HG02938 (cell line): ENCODE measurements around the gene DYNLT1.
"Not testable (repeated sequence)": the region's sequence is repeated elsewhere in the genome, so short reads cannot be mapped to it uniquely, and the experiment has no call there.

Source experiments
- ATAC-seq: cut with Tn5 transposase; IDR thresholded peaks from one replicate; pipeline ENCODE4 v1.9.1; 2021; ENCODE audit warnings: mild to moderate bottlenecking, moderate library complexity; ENCODE audit not compliant: unreplicated experiment

Gene DYNLT1

GRCh38 chr6:158644231-158645063 lies at the start of gene DYNLT1:
DYNLT1 (minus strand) TSS chr6:158644743; CDS start chr6:158644708, 35 bp downstream.
- peak; percentile 45 for ATAC-seq

GRCh38 chr6:158688860-158689259 lies 44.3 kb upstream of the DYNLT1 start:
- ATAC-seq: no peak

- no peak for ATAC-seq
These were observed 43.0 kb upstream of the DYNLT1 start for GRCh38 chr6:158687506-158687905.

- ATAC-seq: peak; percentile 93
These were observed 42.3 kb upstream of the DYNLT1 start for GRCh38 chr6:158686791-158687381.

- ATAC-seq: no peak
These were observed 41.8 kb upstream of the DYNLT1 start for GRCh38 chr6:158686311-158686710.

- no peak for ATAC-seq
These were observed 40.3 kb upstream of the DYNLT1 start for GRCh38 chr6:158684745-158685324.

GRCh38 chr6:158684311-158684710 lies 39.8 kb upstream of the DYNLT1 start:
- ATAC-seq: no peak

- ATAC-seq: no peak
These were observed 35.9 kb upstream of the DYNLT1 start for GRCh38 chr6:158680481-158680880.

GRCh38 chr6:158680015-158680414 lies 35.5 kb upstream of the DYNLT1 start:
- ATAC-seq: no peak

- no peak for ATAC-seq
These were observed 33.5 kb upstream of the DYNLT1 start for GRCh38 chr6:158677906-158678578.

- ATAC-seq: not testable (repeated sequence)
These were observed 32.6 kb upstream of the DYNLT1 start for GRCh38 chr6:158677094-158677493.

- ATAC-seq: no peak
These were observed 30.0 kb upstream of the DYNLT1 start for GRCh38 chr6:158674342-158675131.

GRCh38 chr6:158672726-158673125 lies 28.2 kb upstream of the DYNLT1 start:
- ATAC-seq: no peak

GRCh38 chr6:158672119-158672518 lies 27.6 kb upstream of the DYNLT1 start:
- ATAC-seq: not testable (repeated sequence)

GRCh38 chr6:158669145-158670035 lies 24.8 kb upstream of the DYNLT1 start:
- no peak for ATAC-seq

- no peak for ATAC-seq
These were observed 24.2 kb upstream of the DYNLT1 start for GRCh38 chr6:158668707-158669103.

- no peak for ATAC-seq
These were observed 22.9 kb upstream of the DYNLT1 start for GRCh38 chr6:158667360-158667981.

GRCh38 chr6:158666628-158667359 lies 22.3 kb upstream of the DYNLT1 start:
- ATAC-seq: no peak

- no peak for ATAC-seq
These were observed 20.8 kb upstream of the DYNLT1 start for GRCh38 chr6:158665332-158665731.
